Non-pigmented ciliary epithelial cell (primary cell): ENCODE data around the gene STK11IP.
A peak's percentile ranks its signal among the peaks of the same experiment; 100 is the strongest.

Experiments
- DNase-seq: peaks from one replicate; pipeline ENCODE4 v3.0.0-alpha.2; 2010; ENCODE audit warnings: low read depth

STK11IP gene, protein sequence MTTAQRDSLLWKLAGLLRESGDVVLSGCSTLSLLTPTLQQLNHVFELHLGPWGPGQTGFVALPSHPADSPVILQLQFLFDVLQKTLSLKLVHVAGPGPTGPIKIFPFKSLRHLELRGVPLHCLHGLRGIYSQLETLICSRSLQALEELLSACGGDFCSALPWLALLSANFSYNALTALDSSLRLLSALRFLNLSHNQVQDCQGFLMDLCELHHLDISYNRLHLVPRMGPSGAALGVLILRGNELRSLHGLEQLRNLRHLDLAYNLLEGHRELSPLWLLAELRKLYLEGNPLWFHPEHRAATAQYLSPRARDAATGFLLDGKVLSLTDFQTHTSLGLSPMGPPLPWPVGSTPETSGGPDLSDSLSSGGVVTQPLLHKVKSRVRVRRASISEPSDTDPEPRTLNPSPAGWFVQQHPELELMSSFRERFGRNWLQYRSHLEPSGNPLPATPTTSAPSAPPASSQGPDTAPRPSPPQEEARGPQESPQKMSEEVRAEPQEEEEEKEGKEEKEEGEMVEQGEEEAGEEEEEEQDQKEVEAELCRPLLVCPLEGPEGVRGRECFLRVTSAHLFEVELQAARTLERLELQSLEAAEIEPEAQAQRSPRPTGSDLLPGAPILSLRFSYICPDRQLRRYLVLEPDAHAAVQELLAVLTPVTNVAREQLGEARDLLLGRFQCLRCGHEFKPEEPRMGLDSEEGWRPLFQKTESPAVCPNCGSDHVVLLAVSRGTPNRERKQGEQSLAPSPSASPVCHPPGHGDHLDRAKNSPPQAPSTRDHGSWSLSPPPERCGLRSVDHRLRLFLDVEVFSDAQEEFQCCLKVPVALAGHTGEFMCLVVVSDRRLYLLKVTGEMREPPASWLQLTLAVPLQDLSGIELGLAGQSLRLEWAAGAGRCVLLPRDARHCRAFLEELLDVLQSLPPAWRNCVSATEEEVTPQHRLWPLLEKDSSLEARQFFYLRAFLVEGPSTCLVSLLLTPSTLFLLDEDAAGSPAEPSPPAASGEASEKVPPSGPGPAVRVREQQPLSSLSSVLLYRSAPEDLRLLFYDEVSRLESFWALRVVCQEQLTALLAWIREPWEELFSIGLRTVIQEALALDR

GRCh38 chr2:219597552-219598307 is at the start of gene STK11IP:
Gene STK11IP, plus strand, starts transcription at chr2:219597857. Its CDS starts 263 bp downstream, at chr2:219598120.
- DNase-seq: peak; percentile 89

DNA sequence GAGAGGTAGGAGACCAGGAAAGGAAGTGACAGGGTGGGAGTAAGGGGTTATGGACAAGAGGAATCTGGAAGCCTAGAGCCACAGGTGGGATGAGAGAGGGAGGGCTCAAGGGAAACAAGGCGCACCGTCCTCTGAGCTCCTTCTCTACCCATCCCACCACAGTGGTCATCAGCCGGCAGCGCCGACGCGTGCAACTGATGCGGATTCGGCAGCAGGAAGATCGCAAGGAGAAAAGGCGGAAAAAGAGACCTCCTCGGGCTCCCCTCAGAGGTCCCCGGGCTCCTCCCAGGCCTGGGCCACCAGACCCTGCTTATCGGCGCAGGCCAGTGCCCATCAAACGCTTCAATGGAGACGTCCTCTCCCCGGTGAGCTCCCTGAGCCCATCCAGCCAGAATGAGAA is 48.7 kb upstream of the STK11IP start:
- DNase-seq: no peak

DNA sequence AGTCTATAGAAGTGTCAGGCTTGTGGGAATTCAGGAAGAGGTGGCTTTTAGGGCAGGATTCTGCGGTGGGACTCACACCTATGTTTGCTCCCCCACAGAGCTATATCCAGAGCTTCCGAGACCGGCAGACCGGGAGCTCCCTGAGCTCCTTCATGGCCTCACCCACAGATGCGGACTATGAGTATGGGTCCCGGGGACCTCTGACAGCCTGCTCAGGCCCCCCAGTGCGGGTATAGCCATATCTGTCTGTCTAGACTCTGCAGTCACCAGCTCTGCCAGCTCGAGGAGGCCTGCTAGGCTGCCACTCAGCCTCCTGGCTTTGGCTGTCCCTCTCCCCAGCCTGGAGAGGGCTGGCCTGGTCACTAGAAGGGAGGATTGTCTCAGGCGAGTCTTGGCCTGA is 48.0 kb upstream of the STK11IP start:
- no peak for DNase-seq

GRCh38 chr2:219551441-219552381 is 45.9 kb upstream of the STK11IP start:
- no peak for DNase-seq

DNA sequence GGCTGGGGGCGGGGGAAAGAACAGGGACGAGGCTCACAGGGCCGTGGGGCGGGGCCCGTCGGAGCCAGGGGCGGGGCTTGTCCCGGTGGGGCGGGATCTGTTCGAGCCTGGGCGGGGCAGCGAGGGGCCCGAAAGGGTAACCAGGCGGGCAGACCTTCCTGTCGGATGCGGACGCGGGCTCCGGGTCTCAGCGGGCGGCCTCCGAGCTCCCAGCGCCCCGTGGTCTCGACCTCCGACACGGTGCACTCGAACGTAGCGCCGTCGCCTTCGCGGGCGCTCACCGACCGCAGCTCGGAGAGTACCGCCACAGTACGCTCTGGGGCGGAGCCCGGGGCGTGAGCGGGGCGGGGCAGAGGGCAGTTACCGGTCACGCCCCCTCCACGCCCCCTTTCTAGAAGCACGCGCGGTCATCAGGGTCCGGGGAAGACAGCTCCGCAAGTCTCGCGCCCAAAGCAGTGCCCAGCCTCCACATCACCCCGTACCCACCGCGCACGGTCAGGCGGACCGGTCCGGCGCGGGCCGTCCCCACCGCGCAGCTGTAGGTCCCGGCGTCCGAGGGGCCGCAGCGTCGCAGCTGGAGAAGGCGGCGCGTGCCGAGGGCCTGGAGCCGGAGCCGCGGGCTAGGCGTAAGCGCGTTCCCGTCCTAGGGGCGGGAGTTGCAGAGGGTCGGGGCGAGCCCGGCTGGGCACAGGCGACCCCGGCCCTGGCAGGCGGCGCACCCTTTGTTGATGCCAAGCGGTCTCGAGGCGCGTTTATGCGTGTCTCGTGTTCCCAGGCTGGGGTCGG is 45.1 kb upstream of the STK11IP start:
- DNase-seq: no peak

DNA sequence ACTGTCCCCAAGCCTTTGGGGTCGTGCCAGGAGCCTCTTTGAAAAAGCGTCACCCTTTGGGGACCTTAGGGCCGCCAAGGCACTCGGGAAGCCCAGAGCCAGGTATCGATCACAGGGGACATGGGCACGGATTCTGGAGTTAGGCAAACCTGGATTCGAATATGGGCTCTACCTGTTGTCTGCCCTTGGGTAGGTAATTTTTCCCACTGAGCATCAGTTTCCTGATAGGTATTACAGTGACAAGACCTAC is 44.6 kb upstream of the STK11IP start:
- DNase-seq: no peak

- DNase-seq: no peak
Measured at GRCh38 chr2:219553463-219553963, 44.1 kb upstream of the STK11IP start.

DNA sequence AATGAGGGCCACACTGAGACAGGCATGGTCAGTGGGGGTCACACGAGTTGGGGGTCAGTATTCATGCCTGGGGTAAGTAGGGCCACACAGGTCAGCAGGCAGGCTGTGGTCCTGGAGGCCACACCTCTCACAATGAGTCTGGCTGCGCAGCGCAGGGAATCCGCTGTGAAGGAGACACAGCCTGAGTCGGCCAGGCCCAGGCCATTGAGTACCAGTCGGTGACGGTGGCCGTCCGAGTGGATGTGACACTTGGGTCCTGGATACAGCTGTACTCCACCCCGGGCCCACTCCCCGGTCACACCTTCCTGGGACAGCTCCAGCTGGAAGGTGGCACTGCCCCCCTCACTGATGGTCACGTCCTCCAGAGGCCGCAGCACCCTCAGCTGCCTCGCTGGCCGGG is 43.3 kb upstream of the STK11IP start:
- no peak for DNase-seq

- DNase-seq: no peak
Measured at GRCh38 chr2:219555956-219556355, 41.7 kb upstream of the STK11IP start.

GRCh38 chr2:219556413-219556812 is 41.2 kb upstream of the STK11IP start:
- DNase-seq: no peak

DNA sequence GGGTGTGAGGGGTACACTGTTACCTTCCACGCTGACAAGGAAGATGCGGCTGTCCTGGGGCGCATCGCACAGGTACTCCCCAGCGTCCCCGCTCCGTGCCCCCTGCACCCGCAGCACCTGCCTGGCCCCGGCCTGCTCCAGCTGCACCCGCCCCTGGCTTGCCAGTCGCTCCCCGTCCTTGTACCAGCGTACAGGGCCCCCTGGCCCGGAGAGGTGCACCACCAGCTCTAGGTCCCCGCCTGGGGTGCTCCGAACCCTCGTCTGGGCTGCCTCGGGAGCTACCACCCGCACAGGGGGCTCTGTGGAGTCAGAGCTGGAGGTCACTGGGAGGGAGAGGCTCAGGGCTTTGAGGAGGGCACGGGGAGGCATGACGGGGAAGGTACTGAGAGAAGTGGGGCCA is 40.3 kb upstream of the STK11IP start:
- DNase-seq: no peak

DNA sequence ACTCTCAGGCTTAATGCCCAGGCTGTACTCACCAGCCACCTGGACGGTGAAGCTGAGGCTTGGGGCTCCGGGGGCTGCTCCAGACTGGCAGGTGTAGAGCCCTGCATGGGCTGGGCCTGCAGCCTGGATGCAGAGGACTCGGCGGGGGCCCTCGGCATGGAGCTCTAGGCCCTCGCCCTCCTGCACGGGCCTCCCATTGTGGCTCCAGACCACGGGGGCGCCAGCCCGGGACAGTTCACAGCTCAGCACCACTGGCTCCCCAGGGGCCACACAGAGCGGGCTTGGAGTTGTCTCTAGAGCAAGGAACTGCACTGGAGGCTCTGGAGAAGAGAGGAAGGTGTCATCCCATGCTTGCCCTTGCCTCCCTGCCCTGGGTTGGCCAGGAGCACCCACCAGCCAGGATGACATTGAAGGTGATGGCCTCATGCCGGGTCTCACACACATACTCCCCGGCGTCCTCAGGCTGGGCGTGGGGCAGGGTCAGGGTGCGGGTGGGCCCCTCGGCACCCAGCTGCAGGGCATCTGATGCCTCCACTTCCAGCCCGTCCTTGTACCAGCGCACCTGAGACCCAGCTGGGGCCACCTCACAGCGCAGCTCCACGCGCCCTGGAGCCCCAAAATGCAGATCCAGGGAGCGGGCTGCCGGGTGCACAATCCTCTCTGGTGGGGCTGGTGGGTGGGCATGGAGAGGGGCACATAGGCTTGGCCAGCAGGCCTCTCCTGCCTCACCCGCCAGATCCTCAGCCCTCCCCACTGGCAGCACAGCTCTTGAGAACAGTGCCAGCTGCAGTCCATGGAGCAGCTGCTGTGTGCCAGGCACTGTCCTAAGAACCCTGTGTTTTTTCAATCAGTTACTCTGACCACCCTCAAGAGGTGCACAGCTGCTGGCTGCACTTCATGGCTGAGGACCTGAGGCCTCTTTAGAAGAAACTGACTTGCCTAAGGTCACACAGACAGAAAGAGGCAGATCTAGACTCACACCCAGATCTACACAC is 39.6 kb upstream of the STK11IP start:
- DNase-seq: no peak

GRCh38 chr2:219559156-219559915 is 38.3 kb upstream of the STK11IP start:
- DNase-seq: no peak

DNA sequence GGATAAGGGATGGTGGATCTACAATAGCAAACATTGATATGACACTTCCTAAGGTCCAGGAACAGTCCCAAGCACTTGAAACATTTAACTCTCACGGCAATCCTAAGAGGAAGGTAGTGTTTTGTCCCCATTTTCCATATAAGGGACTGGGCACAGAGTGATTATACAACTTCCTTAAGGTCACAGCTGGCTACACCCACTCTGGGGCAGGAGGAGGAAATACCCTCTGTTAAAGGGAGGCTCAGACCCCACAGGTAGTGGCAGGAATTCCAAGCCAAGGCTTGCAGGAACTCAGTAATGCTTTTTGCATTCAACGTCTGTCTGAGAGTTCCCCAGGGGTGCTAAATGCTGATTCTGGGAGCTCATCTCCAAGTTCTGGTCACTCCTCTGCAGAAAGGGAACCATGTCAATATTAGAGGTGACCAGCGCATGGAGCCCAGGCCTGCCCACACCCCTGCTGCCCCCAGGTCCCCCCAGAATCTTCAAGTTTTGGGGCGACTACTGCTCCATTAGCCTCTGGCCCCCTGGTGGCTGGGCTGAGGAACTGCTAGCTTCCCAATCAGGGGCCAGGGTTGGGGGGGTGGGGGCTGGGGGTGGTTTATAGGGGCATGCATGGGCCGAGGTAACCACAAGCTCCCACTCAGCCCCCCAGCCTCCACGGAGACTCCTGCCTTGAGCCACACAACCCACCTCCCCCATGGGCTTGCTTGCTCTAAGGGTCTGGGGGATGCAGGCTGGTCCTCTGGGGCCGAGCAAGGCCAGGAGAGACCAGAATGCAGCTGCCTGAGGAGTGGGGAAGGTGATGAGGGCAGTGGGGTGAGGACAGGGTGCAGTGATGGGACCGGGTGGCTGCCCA is 37.4 kb upstream of the STK11IP start:
- DNase-seq: no peak

DNA sequence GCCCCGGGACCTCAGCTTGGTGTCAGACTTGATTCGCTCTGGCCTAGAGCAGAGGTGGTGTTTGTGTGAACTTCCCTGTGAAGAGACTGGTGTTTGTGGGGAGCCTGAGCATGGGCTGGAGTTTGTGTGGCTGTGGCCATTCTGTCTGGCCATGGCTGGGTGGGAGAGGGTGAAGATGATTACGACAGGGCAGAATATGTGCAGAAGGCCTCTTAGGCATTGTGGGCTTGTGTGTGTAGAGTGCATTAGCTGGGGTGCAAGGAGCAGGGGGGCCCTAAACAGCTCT is 36.8 kb upstream of the STK11IP start:
- no peak for DNase-seq

GRCh38 chr2:219561179-219562048 is 36.2 kb upstream of the STK11IP start:
- no peak for DNase-seq
